Lung (tissue), 12 donors: Measurements from ENCODE around the gene OSMR. TPM values are rescaled to one million over a fixed set of nuclear protein-coding genes. Genes with fewer than 3 reads are reported as not detected.

ENCODE experiments used
- ATAC-seq: fragments of 200-7000 bp; cut with Tn5 transposase; one replicate; pipeline ENCODE4 v1.9.1; 2020; ENCODE audit warnings: moderate number of reproducible peaks; ENCODE audit not compliant: insufficient read depth, low FRiP score
- DNase-seq, 3 donors: peaks; one replicate each; pipeline ENCODE4 v3.0.0-alpha.2; 2013 to 2017
- H3K27ac ChIP-seq, 2 donors: one replicate each; pipeline ENCODE4 v1.5.1; 2013; ENCODE audit warnings: mild to moderate bottlenecking in 2 of 2, moderate library complexity in 2 of 2, control low read depth in 1 of 2, inconsistent platforms in 1 of 2, low read depth in 1 of 2, low read length in 1 of 2
- H3K27me3 ChIP-seq, 3 donors: one replicate each; pipeline ENCODE4 v1.5.1; 2013; ENCODE audit warnings: low read length in 2 of 3; ENCODE audit not compliant: control insufficient read depth in 3 of 3, insufficient read depth in 3 of 3
- H3K36me3 ChIP-seq, 4 donors: one replicate each; pipeline ENCODE4 v1.5.1; 2013; ENCODE audit warnings: low read length in 4 of 4, mild to moderate bottlenecking in 1 of 4, moderate library complexity in 1 of 4; ENCODE audit not compliant: control insufficient read depth in 4 of 4, insufficient read depth in 4 of 4
- H3K4me1 ChIP-seq, 5 donors: one replicate each; pipeline ENCODE4 v1.5.1; 2013; ENCODE audit warnings: low read length in 5 of 5, mild to moderate bottlenecking in 2 of 5, moderate library complexity in 1 of 5; ENCODE audit not compliant: control insufficient read depth in 5 of 5, insufficient read depth in 5 of 5
- H3K4me3 ChIP-seq: one replicate; pipeline ENCODE4 v1.5.1; 2013; ENCODE audit warnings: mild to moderate bottlenecking, control low read depth, moderate library complexity
- H3K9ac ChIP-seq, 2 donors: one replicate each; pipeline ENCODE4 v1.5.1; 2013; ENCODE audit warnings: low read length in 2 of 2, control low read depth in 1 of 2; ENCODE audit not compliant: insufficient read depth in 1 of 2
- H3K9me3 ChIP-seq, 4 donors: one replicate each; pipeline ENCODE4 v1.5.1; 2013; ENCODE audit warnings: low read length in 3 of 4, mild to moderate bottlenecking in 1 of 4, moderate library complexity in 1 of 4; ENCODE audit not compliant: control insufficient read depth in 4 of 4, insufficient read depth in 3 of 4
- WGBS, 2 donors: extraction: QIAGEN DNeasy Blood & Tissue Kit; methylation state at CpG; one replicate each; pipeline ENCODE4 v1.1.7; 2013; 5-methylcytosine and 5-hydroxymethylcytosine counted together
- polyA plus RNA-seq, 2 donors: library from polyadenylated mRNA; stranded (reverse); fragments of 200-250 nt; gene quantifications; one replicate each; pipeline ENCODE4 v1.2.1, GENCODE V29; 2013
- total RNA-seq, 2 donors: library from RNA; depleted of rRNA in 1 of 2; stranded (reverse); fragments of >200 nt in 1 of 2; gene quantifications; one replicate each; pipeline ENCODE4 v1.2.1, GENCODE V29; 2014 to 2021
- TF ChIP-seq, protein P1 (sequence below): IDR thresholded peaks from 2 replicates; pipeline ENCODE4 v1.5.1; 2012; ENCODE audit warnings: mild to moderate bottlenecking; ENCODE audit errors: control extremely low read depth, extremely low read depth
- donor health status: control.
- donor health status: control.
- donor health status: Bipolar disorder and iron deficiency.
- donor health status: healthy.
- donor health status: DM: yes; HTN: yes; CAD: no.

Gene OSMR
- total and polyA plus RNA-seq, 4 donors, result 15.4 to 72.8 (median 57.4) TPM

DNA sequence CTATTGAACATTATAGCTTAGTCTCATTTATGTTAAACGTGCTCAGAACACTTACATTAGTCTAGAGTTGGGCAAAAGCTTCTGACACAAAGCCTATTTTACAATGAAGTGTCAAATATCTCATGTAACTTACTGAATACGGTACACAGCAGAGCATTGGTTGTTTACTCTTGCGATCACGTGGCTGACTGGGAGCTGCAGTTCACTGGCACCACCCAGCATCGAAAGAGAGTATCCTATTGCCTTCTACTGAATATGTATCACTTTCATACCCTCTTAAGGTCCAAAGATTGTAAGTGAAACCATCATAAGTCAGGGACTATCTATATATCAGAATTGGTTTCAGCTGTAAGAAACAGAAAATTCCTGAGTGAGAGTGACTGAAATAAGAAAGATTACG, 42.6 kb upstream of the OSMR start:
- no peaks in the 10 kb centered on the region for H3K36me3 ChIP-seq
- TF ChIP-seq, protein P1, sequence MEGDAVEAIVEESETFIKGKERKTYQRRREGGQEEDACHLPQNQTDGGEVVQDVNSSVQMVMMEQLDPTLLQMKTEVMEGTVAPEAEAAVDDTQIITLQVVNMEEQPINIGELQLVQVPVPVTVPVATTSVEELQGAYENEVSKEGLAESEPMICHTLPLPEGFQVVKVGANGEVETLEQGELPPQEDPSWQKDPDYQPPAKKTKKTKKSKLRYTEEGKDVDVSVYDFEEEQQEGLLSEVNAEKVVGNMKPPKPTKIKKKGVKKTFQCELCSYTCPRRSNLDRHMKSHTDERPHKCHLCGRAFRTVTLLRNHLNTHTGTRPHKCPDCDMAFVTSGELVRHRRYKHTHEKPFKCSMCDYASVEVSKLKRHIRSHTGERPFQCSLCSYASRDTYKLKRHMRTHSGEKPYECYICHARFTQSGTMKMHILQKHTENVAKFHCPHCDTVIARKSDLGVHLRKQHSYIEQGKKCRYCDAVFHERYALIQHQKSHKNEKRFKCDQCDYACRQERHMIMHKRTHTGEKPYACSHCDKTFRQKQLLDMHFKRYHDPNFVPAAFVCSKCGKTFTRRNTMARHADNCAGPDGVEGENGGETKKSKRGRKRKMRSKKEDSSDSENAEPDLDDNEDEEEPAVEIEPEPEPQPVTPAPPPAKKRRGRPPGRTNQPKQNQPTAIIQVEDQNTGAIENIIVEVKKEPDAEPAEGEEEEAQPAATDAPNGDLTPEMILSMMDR, result no peak
- no peak overlapping the region for H3K4me3 ChIP-seq
- H3K9ac ChIP-seq, result no peak overlapping the region
- no peak for ATAC-seq
- peaks cover 3 to 45% (median 9%) of the 10 kb centered on the region in 5 donors for H3K4me1 ChIP-seq
- peak in 2 of 3 donors; percentile 62 to 67 for DNase-seq
- H3K27ac ChIP-seq, result no peak overlapping the region
- 76 to 77% methylated on average over 6 of the region's 6 CpGs for whole genome bisulfite sequencing, 2 donors
- no peaks in the 10 kb centered on the region for H3K9me3 ChIP-seq
- no peaks in the 10 kb centered on the region for H3K27me3 ChIP-seq

DNA sequence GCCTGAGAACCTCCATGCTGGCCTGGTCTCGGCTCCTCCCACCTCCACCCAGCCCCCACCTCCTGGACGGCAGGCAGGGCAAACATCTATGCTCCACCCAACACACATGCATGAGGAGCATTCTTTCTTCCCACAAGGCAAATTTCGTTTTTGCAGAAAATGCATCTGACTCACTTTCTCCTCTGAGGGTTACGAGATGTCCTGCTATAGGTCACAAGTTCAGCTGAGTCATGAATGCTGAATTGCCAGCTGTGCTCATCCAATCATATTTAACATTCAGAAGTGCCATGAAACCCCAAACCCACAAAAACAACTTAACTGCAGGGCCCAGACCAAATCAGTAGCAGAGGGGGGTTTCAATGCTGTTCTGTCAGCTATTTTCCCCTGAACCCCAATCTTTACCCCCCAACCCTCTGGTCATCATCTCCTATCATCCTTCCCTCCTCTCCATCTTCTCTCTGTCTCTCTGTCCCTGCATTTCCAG, 39.0 kb upstream of the OSMR start:
- Histone ChIP-seq H3K4me3 (no peak overlapping the region), H3K9me3 (no peaks in the 10 kb centered on the region), H3K9ac (no peak overlapping the region), H3K4me1 (peaks cover 0 to 40% (median 13%) of the 10 kb centered on the region in 5 donors), H3K27ac (no peak overlapping the region), H3K36me3 (no peaks in the 10 kb centered on the region), H3K27me3 (no peaks in the 10 kb centered on the region)
- peak; percentile 32 for ATAC-seq
- 27 to 45% methylated on average over 4 of the region's 4 CpGs for WGBS, 2 donors
- no peak for DNase-seq
- TF ChIP-seq, protein P1, result no peak

DNA sequence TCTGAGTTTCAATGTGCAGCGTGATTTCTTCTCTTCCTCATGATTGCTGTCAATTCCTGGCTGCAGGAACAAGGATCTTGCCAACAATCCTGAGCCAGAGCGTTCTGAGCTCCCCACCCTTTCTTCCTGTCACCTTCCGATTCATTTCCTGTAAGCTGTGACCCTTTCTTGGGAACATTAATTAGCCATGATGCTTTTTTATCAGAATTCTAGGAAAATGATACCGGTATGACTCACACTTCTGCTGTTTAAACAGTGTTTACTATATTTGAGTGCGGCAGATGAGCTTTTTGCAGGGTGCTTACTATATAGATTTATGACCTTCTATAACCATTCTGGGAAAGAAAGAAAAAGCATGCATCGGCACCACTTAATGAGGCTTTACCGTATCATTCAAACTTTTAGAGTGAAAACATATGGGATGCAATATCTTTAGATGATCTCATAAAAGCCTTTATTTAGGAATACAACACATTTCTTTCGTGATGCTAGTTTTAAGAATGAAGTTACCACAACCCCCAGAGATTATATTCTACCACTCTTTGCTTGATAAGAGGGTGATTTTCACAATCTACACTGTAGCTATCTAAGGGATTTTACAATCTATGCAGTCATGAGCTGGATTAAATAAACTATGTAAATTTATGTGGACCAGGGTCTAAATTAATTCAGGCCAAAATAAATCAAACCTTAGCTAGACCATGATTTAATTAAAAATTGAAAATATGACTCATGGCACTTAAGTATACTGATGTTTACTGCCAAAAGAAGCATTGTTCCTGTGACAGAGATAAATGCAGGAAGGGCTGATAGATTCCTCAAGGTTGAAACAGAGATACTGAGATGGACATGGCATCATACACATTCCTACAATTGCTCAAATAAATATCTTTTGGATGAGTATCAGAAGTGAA, 38.0 kb upstream of the OSMR start:
- no peaks in the 10 kb centered on the region for H3K36me3 ChIP-seq
- peaks cover 0 to 38% (median 12%) of the 10 kb centered on the region in 5 donors for H3K4me1 ChIP-seq
- no peak overlapping the region for H3K27ac ChIP-seq
- H3K4me3 ChIP-seq, result no peak overlapping the region
- no peaks in the 10 kb centered on the region for H3K27me3 ChIP-seq
- ATAC-seq (no peak), DNase-seq (peak; percentile 58 to 87 (median 86))
- TF ChIP-seq, protein P1, result no peak
- H3K9me3 ChIP-seq, result no peaks in the 10 kb centered on the region
- 42 to 46% methylated on average over 8 of the region's 8 CpGs for WGBS, 2 donors
- H3K9ac ChIP-seq, result no peak overlapping the region
